ENCODE results near the gene SMOC1.
A peak's percentile ranks its signal among the peaks of the same experiment; 100 is the strongest.

SMOC1 gene

DNA sequence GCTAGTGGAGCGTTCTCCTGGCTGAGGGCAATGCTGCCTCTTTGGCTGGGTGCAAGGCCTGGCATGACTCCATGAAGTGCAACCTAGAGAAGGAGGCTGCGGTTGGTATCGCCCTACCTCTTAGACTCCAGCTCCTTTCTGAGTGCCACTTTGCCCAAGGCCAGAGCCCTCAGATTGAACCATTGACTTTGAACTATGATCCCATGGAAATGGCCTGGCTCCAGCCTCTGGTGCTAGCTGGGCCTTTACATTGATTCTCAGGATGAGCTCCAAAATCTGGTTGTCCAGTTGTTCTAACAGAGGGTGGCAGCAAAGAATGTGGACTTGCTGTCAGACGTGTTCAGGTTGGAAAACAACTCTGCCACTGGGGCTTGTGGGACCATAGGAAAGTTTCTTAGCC lies 16.1 kb upstream of the SMOC1 start:
- no peak for DNase-seq

DNA sequence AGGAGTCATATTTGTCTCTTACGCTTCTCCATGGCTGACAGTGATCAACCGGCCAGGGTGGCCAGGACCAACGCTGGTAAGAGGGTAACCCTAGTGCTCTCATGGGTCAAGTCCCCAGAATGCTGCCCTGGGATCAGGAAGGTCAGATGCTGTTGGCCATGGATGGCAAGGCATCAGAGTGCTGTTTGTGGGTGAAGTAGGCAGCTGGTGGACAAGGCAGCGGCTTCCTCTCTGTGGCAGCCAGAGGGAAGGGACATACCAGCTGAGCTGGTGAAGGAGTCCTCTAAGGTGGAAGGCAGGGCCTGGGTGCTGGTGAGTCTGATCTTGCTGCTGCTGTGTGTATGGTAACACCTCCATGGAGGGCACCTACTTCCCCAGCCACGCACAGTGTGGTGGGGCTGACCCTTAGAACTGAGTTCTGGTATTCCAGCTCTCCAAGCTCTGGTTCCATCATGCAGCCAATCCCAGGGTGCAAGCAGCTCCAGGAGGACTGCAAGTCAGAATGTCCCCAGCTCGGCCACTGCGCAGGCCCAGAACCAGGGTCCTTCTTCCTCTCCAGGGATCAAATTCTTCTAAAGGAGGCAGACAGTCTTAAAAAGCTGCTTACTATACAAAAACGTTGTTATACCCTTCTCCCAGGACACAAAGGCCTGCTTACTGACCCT lies 13.4 kb upstream of the SMOC1 start:
- no peak for DNase-seq

DNA sequence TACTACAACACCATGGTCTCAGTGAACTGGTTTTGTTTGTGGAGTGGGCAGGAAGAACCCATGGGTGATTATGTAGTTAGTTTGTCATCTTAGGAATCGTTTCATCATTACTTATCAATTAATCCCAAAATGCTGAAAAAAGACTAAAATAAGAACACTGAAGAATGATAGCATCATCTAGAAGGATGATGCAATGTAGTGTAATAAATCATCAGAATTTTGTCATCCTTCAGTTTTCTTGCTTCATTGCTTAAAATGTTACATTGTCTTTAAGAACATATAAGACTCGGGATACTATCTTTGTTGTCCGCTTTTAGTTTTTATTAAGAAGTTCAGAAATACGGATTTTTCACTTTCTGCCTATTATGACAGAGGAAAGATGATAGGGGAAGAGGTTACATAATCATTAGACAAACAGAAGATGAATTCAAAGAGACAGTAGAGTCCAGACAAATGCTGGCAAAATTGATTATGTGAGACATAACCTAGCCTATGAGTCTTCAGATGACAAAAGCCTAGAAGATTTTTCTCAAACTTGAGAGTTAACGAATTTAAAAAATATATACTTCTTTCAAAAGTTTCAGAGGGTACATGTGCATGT lies 10.8 kb upstream of the SMOC1 start:
- no peak for DNase-seq

DNA sequence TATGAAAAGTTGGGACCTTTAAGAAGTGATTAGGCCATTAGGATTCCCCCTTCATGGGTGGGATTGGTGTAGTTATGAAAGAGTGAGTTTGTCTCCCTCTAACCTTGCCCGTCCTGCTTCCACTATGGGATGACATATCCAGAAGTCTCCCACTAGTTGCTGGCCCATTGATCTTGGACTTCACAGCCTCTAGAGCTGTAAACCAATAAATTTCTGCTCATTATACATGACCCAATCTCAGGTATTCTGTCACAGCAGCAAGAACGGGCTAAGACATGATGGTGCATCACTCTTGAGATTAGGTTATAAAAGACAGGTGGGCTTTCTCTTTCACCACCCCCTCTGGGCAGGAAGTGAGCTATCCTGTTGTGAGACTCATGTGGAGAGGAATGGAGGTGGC lies 8.6 kb upstream of the SMOC1 start:
- DNase-seq, result no peak

- no peak for DNase-seq
Observed at GRCh38 chr14:69873877-69874780, 5.1 kb upstream of the SMOC1 start.

- DNase-seq, result no peak
Observed at GRCh38 chr14:69876221-69876847, 2.9 kb upstream of the SMOC1 start.

DNA sequence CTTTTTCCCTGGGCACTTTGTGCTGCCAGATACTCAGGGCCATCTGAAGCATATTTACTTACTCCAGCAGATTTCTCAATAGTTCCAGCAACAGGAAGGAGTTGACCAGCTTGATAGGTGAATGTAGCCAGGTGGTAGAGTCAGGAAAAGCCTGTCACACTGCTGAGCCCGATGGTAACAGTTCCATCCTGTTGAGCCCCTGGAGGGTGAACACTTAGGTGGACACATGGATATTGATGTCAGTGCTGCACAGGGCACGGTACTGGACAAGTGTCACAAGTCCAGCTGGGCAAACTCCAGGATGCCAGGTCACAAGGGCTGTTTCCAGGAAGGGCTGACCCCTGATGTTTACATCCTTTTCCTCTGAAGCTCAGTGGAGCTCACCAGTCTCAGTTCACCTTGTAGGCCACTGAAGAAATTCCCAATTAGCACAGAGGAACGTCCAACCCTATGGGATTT lies 2.3 kb upstream of the SMOC1 start:
- DNase-seq, result peak; percentile 48

DNA sequence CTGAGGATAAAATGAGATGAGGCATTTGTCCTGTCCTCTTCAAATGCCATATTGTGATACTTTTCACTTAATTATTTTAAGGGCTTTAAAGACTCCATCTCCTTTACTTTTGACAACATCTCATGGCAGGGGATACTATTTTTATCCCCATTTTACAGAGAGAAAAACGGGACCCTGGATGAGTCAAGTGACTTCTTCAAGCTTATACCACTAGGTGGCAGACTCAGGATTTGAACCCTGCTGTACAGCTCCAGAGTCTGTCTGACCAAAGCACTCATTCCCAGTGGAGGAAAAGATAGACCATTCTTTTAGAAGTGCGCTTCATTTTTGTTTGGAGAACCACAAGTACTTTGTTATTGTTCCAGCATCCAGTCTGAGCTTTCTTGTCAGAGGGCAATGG lies 1.7 kb upstream of the SMOC1 start:
- DNase-seq, result peak; percentile 43

DNA sequence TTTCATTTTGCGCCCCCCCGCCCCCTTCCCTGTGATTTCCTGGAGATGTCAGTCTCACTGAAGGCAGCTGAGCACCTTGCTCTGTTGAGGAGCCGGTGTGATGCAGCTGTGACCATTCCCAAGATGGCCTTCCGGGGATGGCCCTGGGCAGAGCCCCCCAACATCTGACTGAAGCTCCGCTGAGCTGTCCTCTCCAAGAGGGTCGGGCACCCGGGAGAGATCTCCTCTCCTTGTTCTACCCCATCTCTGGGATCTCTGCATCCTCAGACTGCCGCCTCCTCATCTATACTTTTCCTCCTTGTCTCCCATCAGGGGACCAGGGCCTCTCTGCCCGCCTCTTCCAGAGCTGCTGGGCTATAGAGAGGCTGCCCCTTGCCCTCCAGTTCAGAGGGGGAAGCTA lies 965 bp upstream of the SMOC1 start:
- DNase-seq, result no peak

- DNase-seq, result no peak
Observed at GRCh38 chr14:69880044-69880487, 850 bp downstream of the SMOC1 start.

GRCh38 chr14:69880893-69881292 lies 1.7 kb downstream of the SMOC1 start:
- no peak for DNase-seq

DNA sequence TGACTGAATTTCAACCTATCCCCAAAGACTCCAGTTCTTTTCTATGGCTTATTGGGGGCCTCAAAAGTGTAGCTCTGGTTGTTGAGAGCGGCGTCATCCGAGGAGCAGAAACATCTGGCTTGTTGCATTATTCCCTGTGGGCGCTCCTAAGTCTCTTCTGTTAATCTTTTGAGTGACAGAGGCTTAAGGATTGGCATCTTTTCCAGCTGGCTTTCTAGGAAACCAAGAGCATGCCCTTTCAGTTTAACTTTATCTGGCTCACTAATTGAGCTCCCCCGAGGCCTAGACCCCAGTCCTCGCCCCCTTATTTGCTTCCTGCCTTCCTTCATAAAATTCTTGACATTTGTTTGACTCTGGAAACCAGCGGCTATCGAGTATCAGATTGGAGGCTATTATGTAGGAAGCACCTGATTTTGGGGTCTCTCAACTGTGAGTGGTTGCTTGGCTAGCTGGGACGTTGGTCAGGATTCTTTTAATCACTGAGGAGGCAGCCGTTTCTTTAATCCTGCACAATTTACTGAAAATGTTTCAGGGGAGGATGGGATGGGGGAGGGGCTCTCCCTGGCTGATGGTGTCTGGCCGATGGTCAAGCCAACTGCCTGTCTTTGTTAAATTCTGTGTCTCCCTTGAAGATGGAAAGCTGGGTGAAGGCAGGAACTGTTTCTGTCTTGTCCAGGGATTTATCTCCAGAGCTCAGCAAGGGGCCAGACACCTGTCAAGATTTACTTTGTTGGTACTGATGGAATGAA lies 3.1 kb downstream of the SMOC1 start:
- DNase-seq, result no peak

- no peak for DNase-seq
Observed at GRCh38 chr14:69882915-69883314, 3.7 kb downstream of the SMOC1 start.

- no peak for DNase-seq
Observed at GRCh38 chr14:69886453-69887242, 7.4 kb downstream of the SMOC1 start.

DNA sequence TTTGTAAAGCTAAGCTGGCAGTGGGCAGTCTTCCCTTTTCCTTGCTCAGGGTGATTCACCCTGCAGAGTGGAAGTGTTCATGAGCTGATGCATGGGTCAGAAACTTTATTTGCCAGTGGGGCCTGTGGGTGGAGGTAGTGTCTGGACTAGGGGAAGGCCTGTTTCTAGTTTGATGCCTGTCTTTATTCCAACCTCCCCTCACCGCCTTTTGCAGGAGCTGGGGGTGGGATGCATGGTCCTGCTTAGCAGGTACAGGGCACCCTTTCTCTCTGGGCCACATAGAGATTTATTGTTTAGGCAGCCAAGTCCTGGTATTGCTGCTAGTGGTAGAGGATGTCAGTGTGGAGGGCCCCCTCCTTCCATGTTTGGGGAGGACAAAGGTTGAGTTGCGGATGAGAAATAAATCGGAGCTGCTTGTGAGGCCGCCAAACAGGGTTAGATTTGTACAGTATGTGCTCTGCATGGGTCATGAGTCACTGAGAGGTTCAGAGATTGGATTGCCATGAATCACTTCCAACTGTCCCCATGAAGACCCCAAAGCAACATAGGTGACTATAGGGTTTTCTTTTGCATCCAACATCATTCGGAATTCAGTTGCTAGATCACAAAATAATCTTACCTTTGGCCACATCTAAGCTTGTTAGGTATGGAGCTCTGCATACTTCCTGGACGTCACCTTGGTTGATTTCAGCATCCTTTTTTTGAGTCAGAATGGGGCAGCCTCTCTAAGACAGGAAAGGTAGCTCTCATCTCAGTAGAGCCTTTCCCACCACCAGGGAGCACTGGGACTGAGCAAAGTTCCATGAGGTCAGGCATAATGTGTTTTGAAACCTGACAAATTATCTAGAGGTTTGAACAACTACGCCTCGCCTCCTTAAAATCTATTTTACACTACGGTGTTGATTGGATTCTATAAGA lies 8.8 kb downstream of the SMOC1 start:
- no peak for DNase-seq

DNA sequence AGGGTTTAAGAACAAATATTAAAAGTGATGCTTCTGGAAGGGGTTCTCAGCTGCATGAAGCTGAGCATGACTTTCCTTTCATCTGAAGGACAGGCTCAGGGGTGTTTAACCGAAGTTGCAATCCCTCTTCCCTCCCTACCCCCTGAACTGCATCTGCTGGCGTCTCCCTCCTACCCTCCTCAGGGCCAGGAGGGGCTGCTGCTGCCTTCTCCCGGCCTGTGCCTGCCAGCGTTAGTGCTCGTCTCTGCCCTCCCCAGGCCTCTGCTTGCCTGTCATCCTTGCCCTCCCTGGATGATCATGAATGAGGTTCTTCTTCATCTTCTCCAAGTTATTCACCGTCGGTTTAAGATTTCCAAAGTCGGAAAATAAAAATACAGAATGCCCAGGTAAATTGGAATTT lies 12.2 kb downstream of the SMOC1 start:
- DNase-seq, result no peak

DNA sequence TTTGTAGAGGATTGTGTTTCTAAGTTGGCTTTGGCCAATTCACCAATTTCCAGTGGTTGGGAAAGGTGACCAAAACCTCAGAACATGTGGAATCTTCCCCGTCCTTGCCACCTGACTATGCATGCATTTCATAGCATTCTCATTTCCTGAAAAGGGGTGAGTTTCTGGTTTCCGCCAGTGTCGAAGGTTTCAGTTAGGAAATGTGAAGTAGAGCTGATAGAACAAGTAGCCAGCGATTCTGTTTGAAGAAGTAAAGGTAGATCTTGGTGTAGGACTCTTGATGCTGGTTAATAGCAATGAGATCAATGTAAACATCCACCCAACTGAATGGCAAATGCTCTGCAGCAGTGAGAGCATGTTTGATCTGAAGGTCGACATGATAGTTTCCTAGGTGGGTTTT lies 15.9 kb downstream of the SMOC1 start:
- DNase-seq, result no peak

- DNase-seq, result no peak
Observed at GRCh38 chr14:69896080-69896479, 16.9 kb downstream of the SMOC1 start.

GRCh38 chr14:69896972-69897371 lies 17.8 kb downstream of the SMOC1 start:
- DNase-seq, result no peak

- DNase-seq, result no peak
Observed at GRCh38 chr14:69900603-69901002, 21.4 kb downstream of the SMOC1 start.
